HepG2 (cell line): ENCODE data around the gene FGF14.

Experiments used
- EZH2 ChIP-seq: conservative IDR thresholded peaks from 2 replicates; pipeline ENCODE4 v1.6.1; 2012; ENCODE audit warnings: mild to moderate bottlenecking, low read depth, low read length, moderate library complexity
- KLF12 ChIP-seq: sonication (generic); formaldehyde crosslinking; IDR thresholded peaks from 2 replicates; pipeline ENCODE4 v1.4.0; 2020; ENCODE audit warnings: missing genetic modification reagents, borderline replicate concordance
- NONO ChIP-seq, 2 experiments: fragments of 450-650 bp in 1 of 2; sonication (generic) in 1 of 2; formaldehyde crosslinking in 1 of 2; IDR thresholded peaks in 1 of 2; conservative IDR thresholded peaks in 1 of 2; 2 replicates each; pipeline versions ENCODE4 v1.6.1 to v1.8.0; 2017 to 2022; ENCODE audit warnings: mild to moderate bottlenecking in 1 of 2, missing genetic modification reagents in 1 of 2, moderate library complexity in 1 of 2
- NR2F2 ChIP-seq: IDR thresholded peaks from 2 replicates; pipeline ENCODE4 v1.6.1; 2012; ENCODE audit warnings: low read depth, inconsistent platforms, borderline replicate concordance
- POLR2A ChIP-seq, 2 experiments: IDR thresholded peaks; 2 replicates each; pipeline ENCODE4 v1.6.1; 2011; ENCODE audit warnings: low read depth in 2 of 2, low read length in 2 of 2, mild to moderate bottlenecking in 1 of 2, moderate library complexity in 1 of 2; ENCODE audit not compliant: insufficient read depth in 1 of 2
- TF ChIP-seq, protein P1 (sequence below): sonication (generic); formaldehyde crosslinking; IDR thresholded peaks from 2 replicates; pipeline ENCODE4 v1.4.0; 2020; ENCODE audit warnings: mild to moderate bottlenecking, missing genetic modification reagents
- TF ChIP-seq, protein P2 (sequence below): sonication (generic); formaldehyde crosslinking; IDR thresholded peaks from 2 replicates; pipeline ENCODE4 v1.8.1; 2023; ENCODE audit warnings: mild to moderate bottlenecking, missing genetic modification reagents, borderline replicate concordance

DNA sequence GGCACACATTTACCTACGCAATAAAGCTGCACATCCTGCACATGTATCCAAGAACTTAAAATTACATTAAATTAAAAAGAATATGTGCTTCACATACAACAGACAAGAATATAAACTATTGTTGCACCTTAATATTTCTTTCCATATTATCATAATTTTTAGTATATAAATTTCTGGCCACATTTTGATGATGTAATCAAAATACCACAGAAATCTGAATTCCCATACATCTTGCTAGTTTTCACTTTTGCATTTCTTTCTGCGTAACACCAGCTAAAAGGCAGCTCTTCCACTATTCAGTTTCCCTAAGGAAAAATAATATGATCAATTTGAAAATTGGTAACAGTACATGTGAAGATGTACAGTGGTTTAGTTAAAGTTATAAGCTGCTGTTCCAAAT lies 42.6 kb downstream of the FGF14 start:
- TF ChIP-seq KLF12 (no peak), NR2F2 (no peak), POLR2A (IDR thresholded peaks at IDR 0.05; ENCODE audit: insufficient read depth in 1 of 2, low read depth in 2 of 2, low read length in 2 of 2) (no peak), EZH2 (no peak), NONO (IDR thresholded peaks at IDR 0.05) (no peak), NONO (CRISPR knock-in tag; conservative IDR thresholded peaks at IDR 0.05) (no peak)
- TF ChIP-seq, protein P1, sequence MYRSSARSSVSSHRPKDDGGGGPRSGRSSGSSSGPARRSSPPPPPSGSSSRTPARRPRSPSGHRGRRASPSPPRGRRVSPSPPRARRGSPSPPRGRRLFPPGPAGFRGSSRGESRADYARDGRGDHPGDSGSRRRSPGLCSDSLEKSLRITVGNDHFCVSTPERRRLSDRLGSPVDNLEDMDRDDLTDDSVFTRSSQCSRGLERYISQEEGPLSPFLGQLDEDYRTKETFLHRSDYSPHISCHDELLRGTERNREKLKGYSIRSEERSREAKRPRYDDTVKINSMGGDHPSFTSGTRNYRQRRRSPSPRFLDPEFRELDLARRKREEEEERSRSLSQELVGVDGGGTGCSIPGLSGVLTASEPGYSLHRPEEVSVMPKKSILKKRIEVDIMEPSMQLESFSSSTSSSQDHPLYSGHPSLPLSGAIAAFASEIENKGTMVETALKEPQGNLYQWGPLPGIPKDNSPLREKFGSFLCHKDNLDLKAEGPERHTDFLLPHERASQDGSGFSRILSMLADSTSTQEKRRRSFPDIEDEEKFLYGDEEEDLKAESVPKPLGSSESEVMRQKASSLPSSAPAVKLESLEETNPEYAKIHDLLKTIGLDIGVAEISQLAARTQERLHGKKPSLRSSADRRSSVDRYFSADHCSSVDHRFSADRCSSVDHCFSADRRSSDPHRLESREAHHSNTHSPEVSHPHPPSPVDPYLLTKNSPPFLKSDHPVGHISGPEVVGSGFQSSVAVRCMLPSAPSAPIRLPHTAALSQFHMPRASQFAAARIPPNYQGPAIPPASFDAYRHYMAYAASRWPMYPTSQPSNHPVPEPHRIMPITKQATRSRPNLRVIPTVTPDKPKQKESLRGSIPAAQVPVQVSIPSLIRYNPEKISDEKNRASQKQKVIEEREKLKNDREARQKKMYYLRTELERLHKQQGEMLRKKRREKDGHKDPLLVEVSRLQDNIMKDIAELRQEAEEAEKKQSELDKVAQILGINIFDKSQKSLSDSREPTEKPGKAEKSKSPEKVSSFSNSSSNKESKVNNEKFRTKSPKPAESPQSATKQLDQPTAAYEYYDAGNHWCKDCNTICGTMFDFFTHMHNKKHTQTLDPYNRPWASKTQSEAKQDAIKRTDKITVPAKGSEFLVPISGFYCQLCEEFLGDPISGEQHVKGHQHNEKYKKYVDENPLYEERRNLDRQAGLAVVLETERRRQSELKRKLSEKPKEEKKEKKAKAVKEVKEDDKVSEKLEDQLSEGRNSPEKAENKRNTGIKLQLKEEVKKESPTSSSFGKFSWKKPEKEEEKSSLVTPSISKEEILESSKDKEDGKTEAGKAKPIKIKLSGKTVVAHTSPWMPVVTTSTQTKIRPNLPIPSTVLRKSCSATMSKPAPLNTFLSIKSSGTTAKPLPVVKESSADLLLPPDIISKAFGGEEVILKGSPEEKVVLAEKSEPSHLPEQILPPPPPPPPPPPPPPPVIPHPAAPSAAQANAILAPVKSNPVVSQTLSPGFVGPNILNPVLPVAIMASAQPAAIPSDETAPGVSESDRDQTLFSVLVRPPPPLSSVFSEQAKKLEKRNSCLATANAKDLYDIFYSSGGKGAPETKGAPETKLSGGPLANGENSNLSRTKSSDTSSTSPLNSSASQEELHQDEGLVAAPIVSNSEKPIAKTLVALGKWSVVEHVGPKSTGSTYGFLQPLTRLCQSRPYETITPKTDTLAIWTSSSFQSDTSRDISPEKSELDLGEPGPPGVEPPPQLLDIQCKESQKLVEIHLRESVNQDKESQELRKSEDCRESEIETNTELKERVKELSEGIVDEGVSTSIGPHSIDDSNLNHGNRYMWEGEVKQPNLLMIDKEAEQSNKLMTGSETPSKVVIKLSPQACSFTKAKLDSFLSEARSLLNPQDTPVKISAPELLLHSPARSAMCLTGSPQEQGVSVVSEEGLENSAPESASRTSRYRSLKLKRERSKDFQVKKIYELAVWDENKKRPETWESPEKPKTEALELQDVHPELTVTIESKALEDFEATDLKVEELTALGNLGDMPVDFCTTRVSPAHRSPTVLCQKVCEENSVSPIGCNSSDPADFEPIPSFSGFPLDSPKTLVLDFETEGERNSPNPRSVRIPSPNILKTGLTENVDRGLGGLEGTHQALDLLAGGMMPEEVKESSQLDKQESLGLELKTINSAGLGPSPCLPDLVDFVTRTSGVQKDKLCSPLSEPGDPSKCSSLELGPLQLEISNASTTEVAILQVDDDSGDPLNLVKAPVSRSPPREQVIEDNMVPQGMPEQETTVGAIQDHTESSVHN (CRISPR knock-in tag), result no peak
- TF ChIP-seq, protein P2, sequence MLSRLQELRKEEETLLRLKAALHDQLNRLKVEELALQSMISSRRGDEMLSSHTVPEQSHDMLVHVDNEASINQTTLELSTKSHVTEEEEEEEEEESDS (CRISPR knock-in tag), result no peak
